ENCODE results near the gene ARTN. TPM values are rescaled to one million over a fixed set of nuclear protein-coding genes. Genes with fewer than 3 reads are reported as not detected.

The ARTN gene
- total RNA-seq, 1 experiment from 2014 or later, result 17.4 TPM

DNA sequence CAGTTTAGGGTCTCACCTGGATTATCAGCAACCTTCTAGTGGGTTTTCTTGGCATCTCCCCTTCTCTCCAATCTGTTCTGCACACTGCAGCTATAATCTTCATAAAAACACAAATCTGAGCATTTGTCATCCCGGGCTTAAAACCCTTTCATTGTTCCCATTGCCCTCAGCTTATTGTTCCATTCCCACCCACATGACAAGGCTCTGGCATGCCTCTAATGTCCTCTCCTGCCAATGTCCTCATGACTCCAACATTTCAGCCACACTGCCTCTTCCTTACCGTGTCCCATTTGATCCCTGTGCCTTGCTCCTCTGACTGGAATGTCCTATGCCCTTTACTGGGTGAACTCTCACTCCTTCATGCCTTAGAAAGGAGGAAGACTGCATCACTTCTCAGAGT is 28.7 kb downstream of the ARTN start:
- Histone ChIP-seq H3K9me2 (ENCODE audit: insufficient read depth) (no peaks in the 10 kb centered on the region), H3K4me1 (replicated peaks; ENCODE audit: insufficient read depth) (no peaks in the 10 kb centered on the region), H3K36me3 (ENCODE audit: low read depth) (no peaks in the 10 kb centered on the region), H3K4me2 (no peak overlapping the region), H2AFZ (no peak overlapping the region), H3K79me2 (ENCODE audit: low read depth) (no peaks in the 10 kb centered on the region), H3K27ac (no peak overlapping the region), H3K9me3 (ENCODE audit: insufficient read depth, low read depth) (no peaks in the 10 kb centered on the region), H3F3A (ENCODE audit: insufficient read depth, low read depth) (no peaks in the 10 kb centered on the region), H4K20me1 (ENCODE audit: insufficient read depth) (no peaks in the 10 kb centered on the region), H3K27me3 (ENCODE audit: insufficient read depth, low read depth) (no peaks in the 10 kb centered on the region), H3K4me3 (no peak overlapping the region)
- no TSS peak for BruUV-seq (replicated peaks)
- intact Hi-C loops (cut with micrococcal nuclease; ENCODE audit: unreplicated experiment), result no loop called here
- POLR2A ChIA-PET (ENCODE audit: unreplicated experiment), result no interaction called here
- DNase-seq, result no peak
- TF ChIP-seq, protein P1, sequence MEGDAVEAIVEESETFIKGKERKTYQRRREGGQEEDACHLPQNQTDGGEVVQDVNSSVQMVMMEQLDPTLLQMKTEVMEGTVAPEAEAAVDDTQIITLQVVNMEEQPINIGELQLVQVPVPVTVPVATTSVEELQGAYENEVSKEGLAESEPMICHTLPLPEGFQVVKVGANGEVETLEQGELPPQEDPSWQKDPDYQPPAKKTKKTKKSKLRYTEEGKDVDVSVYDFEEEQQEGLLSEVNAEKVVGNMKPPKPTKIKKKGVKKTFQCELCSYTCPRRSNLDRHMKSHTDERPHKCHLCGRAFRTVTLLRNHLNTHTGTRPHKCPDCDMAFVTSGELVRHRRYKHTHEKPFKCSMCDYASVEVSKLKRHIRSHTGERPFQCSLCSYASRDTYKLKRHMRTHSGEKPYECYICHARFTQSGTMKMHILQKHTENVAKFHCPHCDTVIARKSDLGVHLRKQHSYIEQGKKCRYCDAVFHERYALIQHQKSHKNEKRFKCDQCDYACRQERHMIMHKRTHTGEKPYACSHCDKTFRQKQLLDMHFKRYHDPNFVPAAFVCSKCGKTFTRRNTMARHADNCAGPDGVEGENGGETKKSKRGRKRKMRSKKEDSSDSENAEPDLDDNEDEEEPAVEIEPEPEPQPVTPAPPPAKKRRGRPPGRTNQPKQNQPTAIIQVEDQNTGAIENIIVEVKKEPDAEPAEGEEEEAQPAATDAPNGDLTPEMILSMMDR (conservative IDR thresholded peaks at IDR 0.05), result no peak
- no peak for TF ChIP-seq EZH2 (IDR thresholded peaks at IDR 0.05; ENCODE audit: low read depth)
- CTCF ChIA-PET, result no interaction called here

DNA sequence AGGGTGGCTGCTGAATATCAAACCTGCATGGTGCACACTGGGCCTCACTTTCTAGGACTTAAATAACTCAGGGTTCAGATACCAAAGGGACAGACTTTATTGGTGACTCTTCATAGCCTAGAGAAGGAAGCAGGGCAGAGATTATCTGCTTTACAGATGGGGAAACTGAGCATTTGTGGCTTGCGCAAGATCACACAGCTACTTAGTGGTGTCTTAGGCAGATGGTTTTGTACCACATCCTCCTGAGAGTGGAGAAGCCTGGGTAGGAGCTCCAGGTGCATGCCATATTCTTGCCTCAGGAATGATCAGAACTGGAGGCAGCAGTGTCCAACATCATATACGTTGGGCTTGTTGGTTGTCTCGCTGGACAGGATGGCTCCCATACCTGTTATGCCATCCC is 29.4 kb downstream of the ARTN start:
- Histone ChIP-seq H3K9me3 (ENCODE audit: insufficient read depth, low read depth) (no peaks in the 10 kb centered on the region), H4K20me1 (ENCODE audit: insufficient read depth) (no peaks in the 10 kb centered on the region), H3K9me2 (ENCODE audit: insufficient read depth) (no peaks in the 10 kb centered on the region), H2AFZ (no peak overlapping the region), H3K79me2 (ENCODE audit: low read depth) (no peaks in the 10 kb centered on the region), H3K27me3 (ENCODE audit: insufficient read depth, low read depth) (no peaks in the 10 kb centered on the region), H3K36me3 (ENCODE audit: low read depth) (no peaks in the 10 kb centered on the region), H3K27ac (no peak overlapping the region), H3K4me1 (replicated peaks; ENCODE audit: insufficient read depth) (no peaks in the 10 kb centered on the region), H3K4me3 (no peak overlapping the region), H3F3A (ENCODE audit: insufficient read depth, low read depth) (no peaks in the 10 kb centered on the region), H3K4me2 (no peak overlapping the region)
- DNase-seq, result no peak
- TF ChIP-seq EZH2 (IDR thresholded peaks at IDR 0.05; ENCODE audit: low read depth), result no peak
- TF ChIP-seq, protein P1 (conservative IDR thresholded peaks at IDR 0.05), result no peak
- BruUV-seq (replicated peaks), result no TSS peak
- intact Hi-C loops (cut with micrococcal nuclease; ENCODE audit: unreplicated experiment), result no loop called here
- CTCF ChIA-PET, result no interaction called here
- POLR2A ChIA-PET (ENCODE audit: unreplicated experiment), result no interaction called here

DNA sequence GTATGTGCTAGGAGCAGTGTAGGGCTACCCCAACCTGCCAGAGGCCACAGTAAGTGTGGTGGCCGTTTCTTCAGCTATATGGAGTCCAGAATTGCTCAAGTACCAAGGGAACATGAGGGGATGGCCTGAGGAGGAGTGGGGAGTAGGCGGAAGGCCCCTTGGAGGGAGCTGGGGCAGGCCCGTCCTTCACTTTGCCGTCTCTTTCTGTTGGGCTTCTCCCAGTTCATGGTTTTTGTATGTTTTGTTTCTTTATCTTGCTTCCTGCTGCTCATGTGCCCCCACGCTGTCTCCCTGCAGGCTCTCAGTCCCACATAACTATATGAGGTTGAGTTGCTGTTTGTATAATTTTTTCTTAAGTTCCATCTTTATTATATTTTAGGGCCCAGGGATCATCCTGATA is 30.3 kb downstream of the ARTN start:
- DNase-seq, result no peak
- Histone ChIP-seq H3K4me2 (no peak overlapping the region), H3F3A (ENCODE audit: insufficient read depth, low read depth) (peaks cover 4% of the 10 kb centered on the region; the same call in 1 of the 2 replicates), H3K36me3 (ENCODE audit: low read depth) (no peaks in the 10 kb centered on the region), H3K9me3 (ENCODE audit: insufficient read depth, low read depth) (no peaks in the 10 kb centered on the region), H3K4me1 (replicated peaks; ENCODE audit: insufficient read depth) (no peaks in the 10 kb centered on the region), H2AFZ (no peak overlapping the region), H3K27me3 (ENCODE audit: insufficient read depth, low read depth) (no peaks in the 10 kb centered on the region), H3K9me2 (ENCODE audit: insufficient read depth) (no peaks in the 10 kb centered on the region), H3K79me2 (ENCODE audit: low read depth) (no peaks in the 10 kb centered on the region), H3K4me3 (no peak overlapping the region), H4K20me1 (ENCODE audit: insufficient read depth) (no peaks in the 10 kb centered on the region), H3K27ac (no peak overlapping the region)
- no TSS peak for BruUV-seq (replicated peaks)
- TF ChIP-seq, protein P1 (conservative IDR thresholded peaks at IDR 0.05), result no peak
- TF ChIP-seq EZH2 (IDR thresholded peaks at IDR 0.05; ENCODE audit: low read depth), result no peak
- POLR2A ChIA-PET (ENCODE audit: unreplicated experiment), result no interaction called here
- CTCF ChIA-PET, result interaction anchor here (0.7 kb wide), 1 partner anchor 1747 kb away, joined by 6 read pairs; no protein-coding TSS in a partner anchor
- intact Hi-C loops (cut with micrococcal nuclease; ENCODE audit: unreplicated experiment), result no loop called here
